Measurements from ENCODE around the gene AFF1. TPM values are rescaled to one million over a fixed set of nuclear protein-coding genes. Genes with fewer than 3 reads are reported as not detected.
"Not testable (repeated sequence)": the region's sequence is repeated elsewhere in the genome, so short reads cannot be mapped to it uniquely, and the experiment has no call there.

The AFF1 gene
- total RNA-seq, 1 experiment from 2014 or later: 23.9 TPM

GRCh38 chr4:87144356-87144755, 209.5 kb downstream of the AFF1 start:
- Histone ChIP-seq H3K27ac (ENCODE audit: low read length) (no peak overlapping the region), H3K4me3 (ENCODE audit: low read depth in 2 of 2, low read length in 2 of 2) (no peak overlapping the region), H3K36me3 (ENCODE audit: control insufficient read depth, insufficient read depth, low read length) (no peaks in the 10 kb centered on the region), H3K9me3 (ENCODE audit: control insufficient read depth, insufficient read depth, low read depth, low read length) (no peaks in the 10 kb centered on the region), H3K4me1 (ENCODE audit: control insufficient read depth, insufficient read depth, low read length) (no peaks in the 10 kb centered on the region), H3K27me3 (ENCODE audit: control insufficient read depth, insufficient read depth, low read length) (no peaks in the 10 kb centered on the region)
- DNase-seq (ENCODE audit: low read depth, low spot score): no peak
- POLR2A ChIA-PET: no interaction called here
- ATAC-seq: no peak
- TF ChIP-seq SIN3A (IDR thresholded peaks at IDR 0.05; ENCODE audit: borderline replicate concordance, insufficient read depth, low read depth, low read length) (no peak), TCF7L2 (IDR thresholded peaks at IDR 0.05; ENCODE audit: low read depth, low read length) (no peak), POLR2AphosphoS5 (IDR thresholded peaks at IDR 0.05; ENCODE audit: low read depth, low read length) (no peak)
- no TSS peak for BruUV-seq (replicated peaks)
- CTCF ChIA-PET: no interaction called here
- intact Hi-C loops (cut with micrococcal nuclease; ENCODE audit: unreplicated experiment) (no loop called here), in situ Hi-C loops (cut with HindIII; ENCODE audit: low pct_unique_long_range_greater_than_20kb, low sequenced_read_pairs) (no loop called here)

- intact Hi-C loops (cut with micrococcal nuclease; ENCODE audit: unreplicated experiment); CTCF ChIA-PET; H3K9me3 ChIP-seq (ENCODE audit: control insufficient read depth, insufficient read depth, low read depth, low read length); BruUV-seq (replicated peaks); DNase-seq (ENCODE audit: low read depth, low spot score); in situ Hi-C loops (cut with HindIII; ENCODE audit: low pct_unique_long_range_greater_than_20kb, low sequenced_read_pairs); H3K4me3 ChIP-seq (ENCODE audit: low read depth in 2 of 2, low read length in 2 of 2); H3K4me1 ChIP-seq (ENCODE audit: control insufficient read depth, insufficient read depth, low read length); H3K27me3 ChIP-seq (ENCODE audit: control insufficient read depth, insufficient read depth, low read length); ATAC-seq; H3K36me3 ChIP-seq (ENCODE audit: control insufficient read depth, insufficient read depth, low read length); H3K27ac ChIP-seq (ENCODE audit: low read length): not testable (repeated sequence)
- POLR2A ChIA-PET: interaction anchor here (0.7 kb wide), 1 partner anchor 233 kb away, joined by 10 read pairs; no protein-coding TSS in a partner anchor
These were observed 211.1 kb downstream of the AFF1 start for GRCh38 chr4:87145934-87146333.

- CTCF ChIA-PET: no interaction called here
- in situ Hi-C loops (cut with HindIII; ENCODE audit: low pct_unique_long_range_greater_than_20kb, low sequenced_read_pairs): no loop called here
- no TSS peak for BruUV-seq (replicated peaks)
These were observed 212.3 kb downstream of the AFF1 start for GRCh38 chr4:87147116-87147515.

More at GRCh38 chr4:87147116-87147515, 212.3 kb downstream of the AFF1 start:
- POLR2A ChIA-PET: no interaction called here
- no peak for ATAC-seq
- DNase-seq (ENCODE audit: low read depth, low spot score): no peak
- H3K27me3 ChIP-seq (ENCODE audit: control insufficient read depth, insufficient read depth, low read length): no peaks in the 10 kb centered on the region
- TF ChIP-seq SIN3A (IDR thresholded peaks at IDR 0.05; ENCODE audit: borderline replicate concordance, insufficient read depth, low read depth, low read length): no peak
- TF ChIP-seq POLR2AphosphoS5 (IDR thresholded peaks at IDR 0.05; ENCODE audit: low read depth, low read length): no peak
- no peak for TF ChIP-seq CTCF (IDR thresholded peaks at IDR 0.05)
- TF ChIP-seq TCF7L2 (IDR thresholded peaks at IDR 0.05; ENCODE audit: low read depth, low read length): no peak
- no peak for TF ChIP-seq REST (IDR thresholded peaks at IDR 0.05; ENCODE audit: insufficient read depth in 1 of 2, low read depth in 2 of 2, low read length in 1 of 2)
- no peaks in the 10 kb centered on the region for H3K9me3 ChIP-seq (ENCODE audit: control insufficient read depth, insufficient read depth, low read depth, low read length)
- H3K36me3 ChIP-seq (ENCODE audit: control insufficient read depth, insufficient read depth, low read length): no peaks in the 10 kb centered on the region
- H3K27ac ChIP-seq (ENCODE audit: low read length): no peak overlapping the region
- H3K4me1 ChIP-seq (ENCODE audit: control insufficient read depth, insufficient read depth, low read length): no peaks in the 10 kb centered on the region
- H3K4me3 ChIP-seq (ENCODE audit: low read depth in 2 of 2, low read length in 2 of 2): no peak overlapping the region
- intact Hi-C loops (cut with micrococcal nuclease; ENCODE audit: unreplicated experiment): no loop called here

All from Panc1 (cell line).